Measurements from ENCODE around the gene LMLN.
A peak's percentile ranks its signal among the peaks of the same experiment; 100 is the strongest.
"Not testable (repeated sequence)": the region's sequence is repeated elsewhere in the genome, so short reads cannot be mapped to it uniquely, and the experiment has no call there.

The LMLN gene

GRCh38 chr3:197959891-197960693 lies at the start of gene LMLN:
LMLN (plus strand) TSS chr3:197960217; CDS start chr3:197960246, 29 bp downstream.
- peak; percentile 95 for DNase-seq
- in situ Hi-C loops (cut with MboI; ENCODE audit: low pct_unique_long_range_greater_than_20kb, low sequenced_read_pairs) = no loop called here

- in situ Hi-C loops (cut with MboI; ENCODE audit: low pct_unique_long_range_greater_than_20kb, low sequenced_read_pairs) = no loop called here
These were observed 47.1 kb upstream of the LMLN start for GRCh38 chr3:197912741-197913476.

GRCh38 chr3:197913641-197914380 lies 46.2 kb upstream of the LMLN start:
- in situ Hi-C loops (cut with MboI; ENCODE audit: low pct_unique_long_range_greater_than_20kb, low sequenced_read_pairs) = no loop called here
- DNase-seq = no peak

More at GRCh38 chr3:197912741-197913476, 47.1 kb upstream of the LMLN start:
- no peak for DNase-seq

- in situ Hi-C loops (cut with MboI; ENCODE audit: low pct_unique_long_range_greater_than_20kb, low sequenced_read_pairs); DNase-seq: not testable (repeated sequence)
These were observed 38.4 kb upstream of the LMLN start for GRCh38 chr3:197921429-197922275.

GRCh38 chr3:197926418-197926817 lies 33.6 kb upstream of the LMLN start:
- in situ Hi-C loops (cut with MboI; ENCODE audit: low pct_unique_long_range_greater_than_20kb, low sequenced_read_pairs) = no loop called here
- peak; percentile 52 for DNase-seq

- DNase-seq; in situ Hi-C loops (cut with MboI; ENCODE audit: low pct_unique_long_range_greater_than_20kb, low sequenced_read_pairs): not testable (repeated sequence)
These were observed 32.4 kb upstream of the LMLN start for GRCh38 chr3:197927578-197927977.

GRCh38 chr3:197936819-197937384 lies 23.1 kb upstream of the LMLN start:
- no peak for DNase-seq
- in situ Hi-C loops (cut with MboI; ENCODE audit: low pct_unique_long_range_greater_than_20kb, low sequenced_read_pairs) = no loop called here

GRCh38 chr3:197940745-197941384 lies 19.2 kb upstream of the LMLN start:
- DNase-seq = no peak

GRCh38 chr3:197942956-197943556 lies 17.0 kb upstream of the LMLN start:
- DNase-seq = peak; percentile 68
- in situ Hi-C loops (cut with MboI; ENCODE audit: low pct_unique_long_range_greater_than_20kb, low sequenced_read_pairs) = no loop called here

More at GRCh38 chr3:197940745-197941384, 19.2 kb upstream of the LMLN start:
- in situ Hi-C loops (cut with MboI; ENCODE audit: low pct_unique_long_range_greater_than_20kb, low sequenced_read_pairs) = no loop called here

GRCh38 chr3:197949191-197949777 lies 10.7 kb upstream of the LMLN start:
- DNase-seq = no peak
- in situ Hi-C loops (cut with MboI; ENCODE audit: low pct_unique_long_range_greater_than_20kb, low sequenced_read_pairs) = no loop called here

- DNase-seq = peak; percentile 97
- in situ Hi-C loops (cut with MboI; ENCODE audit: low pct_unique_long_range_greater_than_20kb, low sequenced_read_pairs) = no loop called here
These were observed 10.0 kb upstream of the LMLN start, which contains the start of gene RPL35A for GRCh38 chr3:197949778-197950676. RPL35A (plus strand) TSS chr3:197950190; CDS start chr3:197950968, 778 bp downstream.

GRCh38 chr3:197950677-197951061 lies 9.3 kb upstream of the LMLN start:
- in situ Hi-C loops (cut with MboI; ENCODE audit: low pct_unique_long_range_greater_than_20kb, low sequenced_read_pairs) = no loop called here
- DNase-seq = no peak

- no peak for DNase-seq
- in situ Hi-C loops (cut with MboI; ENCODE audit: low pct_unique_long_range_greater_than_20kb, low sequenced_read_pairs) = no loop called here
These were observed 8.5 kb upstream of the LMLN start for GRCh38 chr3:197951392-197951990.

GRCh38 chr3:197952440-197952839 lies 7.6 kb upstream of the LMLN start:
- in situ Hi-C loops (cut with MboI; ENCODE audit: low pct_unique_long_range_greater_than_20kb, low sequenced_read_pairs) = no loop called here
- DNase-seq = no peak

- in situ Hi-C loops (cut with MboI; ENCODE audit: low pct_unique_long_range_greater_than_20kb, low sequenced_read_pairs) = no loop called here
- DNase-seq = no peak
These were observed 6.7 kb upstream of the LMLN start for GRCh38 chr3:197953325-197953724.

- in situ Hi-C loops (cut with MboI; ENCODE audit: low pct_unique_long_range_greater_than_20kb, low sequenced_read_pairs) = no loop called here
- no peak for DNase-seq
These were observed 6.1 kb upstream of the LMLN start for GRCh38 chr3:197953881-197954280.

Data from KBM-7 (cell line).